HG03108 (cell line): ENCODE results near the gene BHLHE23.

Experiments used
- ATAC-seq: cut with Tn5 transposase; IDR thresholded peaks from one replicate; pipeline ENCODE4 v1.9.1; 2021; ENCODE audit warnings: moderate library complexity; ENCODE audit not compliant: unreplicated experiment

BHLHE23 gene

DNA sequence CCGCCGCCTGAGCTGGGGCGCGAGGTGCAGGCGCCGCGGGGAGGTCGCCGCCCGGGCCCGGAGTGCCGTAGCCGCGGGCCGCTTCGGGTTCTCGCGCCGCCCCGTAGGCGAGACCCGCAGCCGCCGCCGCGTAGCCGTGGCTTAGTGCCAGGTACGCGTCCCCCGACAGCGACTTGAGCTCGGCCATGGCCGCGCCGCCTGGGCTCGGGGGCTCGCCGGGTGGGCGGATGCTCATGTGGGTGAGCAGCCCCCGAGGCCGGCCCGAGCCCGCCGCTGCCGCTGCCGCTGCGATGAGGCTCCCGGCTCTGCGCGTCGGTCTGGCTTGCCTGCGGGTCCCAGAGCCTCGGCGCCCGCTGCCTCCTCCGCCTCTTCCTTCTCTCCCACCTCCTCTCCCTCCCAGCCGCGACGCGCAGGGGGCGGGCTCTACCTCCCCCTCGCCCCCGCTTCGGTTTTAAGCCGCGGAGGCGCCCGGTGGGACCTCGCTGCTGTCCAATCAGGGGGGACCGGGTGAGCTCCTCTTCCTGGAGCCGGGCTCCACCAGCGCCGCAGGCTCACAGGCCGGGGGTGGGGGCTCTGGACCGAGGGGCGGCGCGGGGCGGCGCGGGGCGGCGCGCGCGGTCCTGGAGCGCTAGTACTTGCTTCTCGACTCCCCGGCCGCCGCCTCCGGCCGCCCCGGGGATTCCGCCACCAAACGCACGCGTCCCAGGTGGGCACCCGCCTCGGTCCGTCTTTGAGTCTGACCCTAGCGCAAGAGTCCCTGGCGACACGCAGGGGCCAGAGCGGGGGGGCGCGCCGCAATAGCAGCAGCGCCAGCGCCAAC is at the start of gene BHLHE23:
TSS of gene BHLHE23 (minus strand) at position 425 of the 820 bp plus-strand sequence. CDS start at position 235, 190 bp downstream.
- ATAC-seq, result no peak

DNA sequence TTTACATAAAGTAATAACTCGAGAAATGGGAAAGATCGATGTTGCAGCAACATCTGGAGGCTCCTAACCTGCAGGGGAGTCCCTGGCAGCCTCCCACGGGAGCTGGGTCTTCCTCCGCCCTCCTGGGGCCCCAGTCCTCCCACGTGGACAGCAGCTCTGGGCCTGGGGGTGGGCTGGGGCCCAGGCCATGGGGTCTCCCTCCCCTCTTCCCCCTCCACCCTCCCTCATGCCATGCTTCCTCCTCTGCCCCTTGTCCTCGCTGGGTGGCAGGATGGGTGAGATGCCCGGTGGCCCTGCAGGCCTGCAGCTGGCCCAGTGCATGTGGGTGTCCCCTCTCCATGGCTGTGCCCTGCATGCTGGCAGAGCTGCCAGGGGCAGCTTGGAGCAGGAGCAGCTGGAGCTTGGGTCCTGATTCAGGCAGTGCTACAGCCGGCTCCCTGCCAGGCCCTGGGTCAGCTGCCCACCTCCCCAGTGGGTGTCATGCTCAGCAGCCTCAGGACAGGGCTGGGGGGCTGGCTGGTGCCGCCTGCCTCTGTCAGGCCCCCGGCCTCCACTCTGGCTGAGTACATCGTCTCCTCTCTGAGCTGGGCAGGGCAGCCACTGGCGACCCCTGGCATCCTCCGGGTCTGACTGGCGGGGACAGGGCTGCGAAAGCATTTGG is 48.9 kb upstream of the BHLHE23 start:
- ATAC-seq, result no peak

DNA sequence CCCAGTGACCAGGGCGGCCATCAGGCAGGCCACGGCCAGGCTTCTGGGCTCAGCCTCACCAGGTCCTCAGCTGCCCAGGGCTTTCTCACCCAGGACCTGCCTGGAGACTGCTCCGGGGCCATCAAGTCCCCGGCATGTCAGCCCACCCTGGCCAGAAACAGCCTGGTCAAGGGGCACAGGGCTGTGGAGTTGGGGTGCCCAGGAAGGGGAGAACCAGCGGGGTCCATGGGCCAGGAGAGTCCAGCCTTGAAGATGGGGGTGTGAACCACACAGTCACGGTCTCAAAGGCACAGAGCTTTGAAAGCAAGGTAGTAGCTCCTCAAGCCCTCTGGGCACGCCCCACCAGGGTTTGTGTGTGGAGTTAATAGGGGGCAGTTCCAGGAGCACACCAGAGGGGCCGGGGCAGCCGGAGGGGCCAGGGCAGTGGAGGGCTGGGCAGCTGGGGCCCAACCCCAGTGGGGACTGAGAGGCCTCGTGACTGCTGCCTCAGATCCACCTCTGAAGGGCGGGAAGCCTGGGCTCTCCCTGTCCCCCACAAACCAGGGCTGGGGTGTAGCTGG is 48.0 kb upstream of the BHLHE23 start:
- no peak for ATAC-seq

DNA sequence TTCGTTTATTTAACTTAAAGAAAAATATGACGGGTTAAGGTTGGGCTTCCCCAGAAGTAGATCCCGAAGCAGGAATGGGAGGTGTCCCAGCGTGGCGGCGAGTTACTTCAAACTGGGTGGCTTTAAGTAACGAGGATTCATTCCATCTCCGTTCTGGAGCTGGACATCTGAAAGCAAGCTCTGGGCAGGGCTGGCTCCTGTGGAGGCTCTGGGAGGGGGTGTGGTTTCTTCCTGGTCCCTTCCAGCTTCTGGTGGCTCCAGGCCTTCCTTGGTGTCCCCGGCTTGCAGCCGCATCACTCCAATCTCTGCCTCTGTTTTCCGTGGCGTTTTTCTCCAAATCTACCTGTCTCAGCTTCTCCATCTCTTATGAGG is 47.3 kb upstream of the BHLHE23 start:
- ATAC-seq, result no peak

DNA sequence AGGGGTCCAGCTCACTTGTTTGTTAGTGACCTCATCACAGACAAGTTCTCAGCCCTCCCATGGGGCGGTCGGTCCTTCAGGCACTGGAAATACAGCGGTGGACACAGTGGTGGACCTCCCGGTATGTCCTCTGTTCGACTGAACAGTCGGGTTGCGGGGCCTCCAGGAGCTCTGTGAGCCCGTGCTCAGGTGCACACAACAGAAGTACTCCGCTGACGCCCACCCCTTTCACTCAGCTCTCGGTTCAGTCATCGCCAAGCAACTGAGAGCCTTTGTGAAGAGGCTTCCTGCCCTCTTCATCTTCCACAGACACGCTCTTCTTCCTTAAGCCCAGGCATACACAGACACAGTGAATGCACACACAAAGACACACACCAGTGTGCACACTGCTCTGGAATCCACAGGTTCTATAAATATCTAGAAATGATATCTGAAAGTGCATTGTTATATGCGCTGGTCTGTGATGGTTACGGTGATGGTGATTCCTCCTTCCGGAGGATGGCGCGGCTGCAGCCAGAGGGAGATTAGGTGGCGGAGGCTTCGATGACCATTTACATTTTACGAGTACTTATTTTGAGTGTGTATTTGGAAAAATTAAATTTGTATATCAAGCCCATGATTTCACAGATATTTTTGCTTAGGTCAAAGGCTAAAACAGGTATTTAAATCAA is 46.8 kb upstream of the BHLHE23 start:
- no peak for ATAC-seq

DNA sequence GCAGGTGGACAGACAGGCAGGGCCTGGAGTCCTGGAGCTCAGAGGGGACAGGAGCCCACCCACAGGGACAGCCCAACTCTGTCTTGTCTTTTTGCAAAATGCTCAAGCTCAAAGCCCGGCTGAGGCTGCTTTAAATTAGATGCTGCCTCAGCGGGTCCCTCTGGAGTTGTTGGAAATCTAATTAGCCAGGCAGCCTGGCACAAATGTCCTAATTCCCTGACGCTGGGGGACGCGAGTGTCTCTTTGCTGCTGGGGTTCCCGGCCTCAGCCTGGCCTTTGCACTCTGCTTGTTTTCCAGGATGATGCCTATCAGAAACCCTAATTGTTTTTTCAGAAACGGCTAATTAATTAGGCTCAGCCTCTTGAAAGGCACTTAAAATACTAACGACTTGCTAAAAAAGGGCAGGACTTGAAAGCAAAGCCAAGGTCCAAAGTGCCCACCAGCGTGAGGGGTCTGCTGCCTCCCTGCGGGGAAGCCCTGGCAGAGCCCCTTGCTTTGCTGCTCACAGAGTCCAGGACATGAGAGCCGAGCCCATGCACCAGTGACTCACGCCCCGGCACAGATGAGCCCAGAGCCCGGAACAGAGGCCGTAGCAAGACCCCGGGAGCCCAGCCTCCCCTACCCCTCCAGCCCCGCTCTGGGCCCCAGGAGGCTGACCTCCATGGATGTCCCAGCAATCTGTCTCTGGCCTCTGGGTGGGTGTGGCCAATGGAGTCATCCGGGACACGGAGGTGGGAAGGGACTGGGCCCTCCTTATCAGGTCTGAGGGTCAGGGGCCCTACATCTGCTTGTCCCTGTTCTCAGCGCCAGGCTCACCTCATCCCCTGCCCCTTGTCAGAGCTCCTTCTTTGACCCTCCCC is 46.0 kb upstream of the BHLHE23 start:
- no peak for ATAC-seq

DNA sequence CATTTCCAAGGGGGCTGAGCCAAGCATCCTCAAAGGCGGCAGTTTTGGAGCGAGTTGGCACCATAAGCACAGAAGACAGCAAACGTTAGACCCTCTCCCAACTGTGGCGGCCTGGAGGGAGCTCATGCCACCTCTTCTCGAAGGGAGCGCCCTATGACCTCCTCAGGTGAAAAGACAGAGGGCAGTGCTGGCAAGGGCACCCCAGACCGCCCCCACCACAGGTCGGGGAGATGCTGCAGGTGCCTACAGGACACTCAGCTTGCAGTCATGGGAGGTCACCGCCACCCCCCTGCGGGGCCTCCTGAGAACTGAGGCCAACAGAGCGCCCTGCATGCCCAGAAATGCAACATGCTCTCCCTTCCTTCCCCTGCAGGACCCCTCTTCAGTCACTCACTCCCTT is 45.1 kb upstream of the BHLHE23 start:
- ATAC-seq, result no peak

DNA sequence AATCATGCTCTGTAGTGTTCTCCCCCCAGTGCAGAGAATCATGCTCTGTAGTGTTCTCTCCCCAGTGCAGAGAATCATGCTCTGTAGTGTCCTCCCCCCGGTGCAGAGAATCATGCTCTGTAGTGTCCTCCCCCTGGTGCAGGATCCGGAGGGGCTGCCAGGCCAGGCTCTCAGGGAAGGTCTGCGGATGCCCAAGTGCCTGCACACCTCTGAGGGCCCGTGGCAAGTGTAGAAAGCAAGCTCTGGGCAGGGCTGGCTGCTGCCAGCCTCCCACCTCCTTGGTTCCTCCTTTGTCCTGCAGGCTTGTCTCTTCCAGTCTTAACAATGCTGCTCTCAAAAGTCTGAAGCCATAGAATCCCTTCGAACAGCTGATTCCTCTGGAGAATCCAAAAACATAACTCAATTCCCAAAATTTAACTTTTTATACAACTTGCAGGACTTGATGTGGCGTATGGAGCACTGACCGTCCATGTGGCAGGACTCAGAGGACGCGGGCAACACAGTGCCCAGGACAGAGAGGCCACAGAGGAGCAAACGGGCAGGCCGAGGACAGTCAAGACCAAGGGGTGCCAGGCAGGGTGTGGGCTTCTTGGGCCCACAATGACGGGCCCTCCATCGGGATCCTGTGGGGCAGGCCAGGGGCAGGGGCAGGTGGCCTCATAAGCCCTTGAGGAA is 44.6 kb upstream of the BHLHE23 start:
- no peak for ATAC-seq

DNA sequence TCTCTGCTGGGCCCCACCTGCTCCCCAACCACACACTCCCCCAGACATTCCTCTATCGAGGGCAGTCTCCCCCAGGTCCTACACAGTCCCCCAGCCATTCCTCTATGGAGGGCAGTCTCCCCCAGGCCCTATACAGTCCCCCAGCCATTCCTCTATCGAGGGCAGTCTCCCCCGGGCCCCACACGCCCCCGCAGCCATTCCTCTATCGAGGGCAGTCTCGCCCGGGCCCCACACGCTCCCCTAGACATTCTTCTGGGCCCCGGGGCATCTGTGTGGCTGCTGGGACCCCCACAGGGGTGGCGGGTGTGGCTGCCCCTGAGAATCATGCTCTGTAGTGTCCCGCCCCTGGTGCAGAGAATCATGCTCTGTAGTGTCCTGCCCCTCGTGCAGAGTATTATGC is 43.6 kb upstream of the BHLHE23 start:
- ATAC-seq, result no peak

DNA sequence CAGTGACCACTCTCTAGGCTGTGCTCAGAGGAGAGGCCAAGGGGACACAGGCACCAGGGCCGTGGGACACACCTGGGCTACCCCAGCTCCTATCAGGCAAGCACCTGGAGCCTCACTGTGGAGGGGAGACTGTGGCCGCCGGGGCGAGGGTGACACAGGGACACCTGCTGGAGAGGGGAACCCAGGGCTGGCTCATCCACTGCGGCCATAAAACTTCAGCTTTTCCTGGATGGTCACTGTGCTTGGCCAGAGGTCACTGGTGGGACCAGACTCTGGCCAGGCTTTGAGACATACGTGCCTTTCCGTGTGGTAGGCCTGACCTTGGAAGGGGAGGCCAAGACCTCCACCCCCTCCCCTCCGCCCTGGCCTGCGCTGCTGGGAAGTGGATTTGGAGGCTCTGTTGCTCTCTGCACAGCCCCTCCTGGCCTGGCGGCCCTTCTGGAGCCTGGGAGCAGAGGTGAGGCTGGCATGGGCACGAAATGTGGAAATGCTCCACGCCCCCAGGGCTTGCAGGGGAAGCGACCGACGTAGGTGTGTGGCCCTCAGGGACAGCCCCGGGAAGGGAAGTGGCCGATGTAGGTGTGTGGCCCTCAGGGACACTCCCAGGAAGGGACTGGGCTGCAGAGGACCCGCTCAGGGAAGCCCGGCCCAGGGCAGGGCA is 42.9 kb upstream of the BHLHE23 start:
- ATAC-seq, result no peak

DNA sequence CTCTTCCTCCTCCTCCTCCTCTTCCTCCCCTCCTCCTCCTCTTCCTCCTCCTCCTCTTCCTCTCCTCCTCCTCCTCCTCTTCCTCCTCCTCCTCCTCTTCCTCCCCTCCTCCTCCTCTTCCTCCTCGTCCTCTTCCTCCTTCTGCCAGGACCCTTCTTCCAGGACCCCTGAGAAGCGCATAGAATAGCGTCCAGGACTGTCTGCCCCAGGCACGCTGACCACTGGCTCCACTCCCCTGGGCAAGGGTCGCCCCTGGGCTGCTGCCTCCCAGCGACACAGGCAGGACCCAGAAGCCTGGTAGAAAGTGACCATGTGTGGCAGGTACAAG is 42.4 kb upstream of the BHLHE23 start:
- no peak for ATAC-seq

DNA sequence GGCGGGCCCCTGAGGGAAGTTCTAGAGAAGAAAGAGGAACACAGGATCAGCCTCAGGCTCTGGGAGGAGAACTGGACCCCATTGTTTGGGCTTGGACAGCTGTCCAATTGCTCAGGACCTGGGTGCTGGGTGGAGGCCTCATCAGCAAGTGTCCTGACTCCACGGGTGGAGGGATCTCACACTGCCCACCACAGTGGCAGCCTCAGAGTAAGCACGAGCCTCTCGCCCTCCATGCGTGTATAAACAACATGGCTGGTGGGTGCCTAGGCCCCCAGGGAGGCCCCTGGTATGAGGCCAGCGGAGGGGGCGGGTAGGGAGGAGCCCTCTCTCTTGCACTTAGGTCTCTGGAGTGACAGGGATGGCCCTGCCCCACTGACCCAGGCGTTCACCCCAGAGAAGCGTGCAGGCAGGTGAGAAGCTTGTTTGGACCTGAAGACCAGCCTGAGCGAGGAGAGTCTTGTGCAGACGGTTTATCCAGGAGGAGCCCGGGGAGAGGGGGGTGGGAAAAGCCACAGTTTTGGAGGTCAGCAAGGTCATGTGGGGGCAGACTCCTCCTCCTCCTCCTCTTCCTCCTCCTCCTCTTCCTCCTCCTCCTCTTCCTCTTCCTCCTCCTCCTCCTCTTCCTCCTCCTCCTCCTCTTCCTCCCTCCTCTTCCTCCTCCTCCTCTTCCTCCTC is 41.9 kb upstream of the BHLHE23 start:
- ATAC-seq, result no peak

DNA sequence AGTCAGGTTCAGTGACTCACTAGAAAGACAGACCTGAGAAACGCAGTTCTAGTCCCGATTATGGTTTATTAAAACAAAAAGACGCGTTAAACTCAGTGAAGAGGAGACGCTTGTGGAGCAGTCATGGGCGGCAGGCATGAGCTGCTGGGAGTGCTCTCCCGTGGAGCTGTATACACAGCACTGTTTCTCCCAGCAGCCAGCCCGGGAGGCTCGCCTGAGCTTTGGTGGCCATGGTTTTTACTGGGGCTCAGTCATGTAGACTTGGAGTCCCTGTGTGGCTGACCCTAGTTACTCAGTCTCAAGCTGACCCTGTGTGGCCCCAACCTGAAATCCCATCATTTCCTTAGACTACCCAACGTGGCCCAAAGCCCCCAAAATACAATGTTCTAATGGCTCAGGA is 41.2 kb upstream of the BHLHE23 start:
- no peak for ATAC-seq

DNA sequence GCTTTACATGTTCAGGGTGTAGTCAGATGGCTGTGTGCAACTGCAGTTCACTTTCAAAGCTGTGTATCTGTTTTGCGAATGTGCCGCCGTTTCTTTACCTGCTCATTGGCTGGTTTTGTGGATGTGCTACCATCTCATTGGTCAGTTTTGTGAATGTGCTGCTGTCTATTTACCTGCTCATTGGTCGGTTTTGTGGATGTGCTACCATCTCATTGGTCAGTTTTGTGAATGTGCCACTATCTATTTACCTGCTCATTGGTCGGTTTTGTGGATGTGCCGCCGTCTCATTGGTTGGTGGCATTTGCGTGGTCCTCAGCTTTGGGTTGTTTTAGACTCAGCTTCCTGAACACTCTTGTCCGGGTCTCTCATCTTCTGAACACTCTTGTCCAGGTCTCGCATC is 40.5 kb upstream of the BHLHE23 start:
- no peak for ATAC-seq

DNA sequence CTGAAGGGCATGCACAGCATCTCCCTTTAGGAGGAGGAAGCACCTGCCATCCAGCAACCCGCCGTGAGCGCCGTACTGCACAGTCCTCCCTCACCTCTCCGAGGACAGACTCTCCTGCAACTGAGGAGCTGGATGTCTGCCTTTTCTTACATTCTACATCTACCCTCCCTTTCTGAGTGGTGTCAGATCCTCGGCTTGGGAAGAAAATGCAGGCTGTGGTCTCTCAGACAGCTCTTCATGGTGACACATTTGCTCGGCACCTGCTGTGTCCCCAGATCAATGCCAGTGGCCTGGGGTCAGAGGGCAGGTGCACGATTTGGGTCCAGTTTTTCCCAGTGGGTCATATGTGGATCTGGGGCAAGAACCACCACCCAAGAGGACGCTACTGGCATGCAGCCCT is 40.1 kb upstream of the BHLHE23 start:
- ATAC-seq, result no peak

DNA sequence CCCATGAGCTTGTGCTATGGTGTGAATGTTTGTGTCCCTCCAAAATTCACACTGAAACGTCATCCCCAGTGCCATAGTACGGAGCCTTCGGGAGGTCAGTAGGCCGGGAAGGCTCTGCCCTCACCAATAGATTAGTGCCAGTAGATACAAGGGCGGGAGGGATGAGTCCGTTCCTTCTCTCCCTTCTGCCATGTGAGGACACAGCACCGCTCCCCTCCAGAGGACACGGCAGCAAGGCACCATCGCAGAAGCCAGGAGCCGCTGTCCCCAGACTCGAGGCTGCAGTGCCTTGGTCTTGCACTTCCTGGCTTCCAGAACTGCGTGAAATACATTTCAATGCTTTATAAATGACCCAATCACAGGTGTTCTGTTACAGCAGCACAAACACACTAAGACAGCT is 39.2 kb upstream of the BHLHE23 start:
- no peak for ATAC-seq

DNA sequence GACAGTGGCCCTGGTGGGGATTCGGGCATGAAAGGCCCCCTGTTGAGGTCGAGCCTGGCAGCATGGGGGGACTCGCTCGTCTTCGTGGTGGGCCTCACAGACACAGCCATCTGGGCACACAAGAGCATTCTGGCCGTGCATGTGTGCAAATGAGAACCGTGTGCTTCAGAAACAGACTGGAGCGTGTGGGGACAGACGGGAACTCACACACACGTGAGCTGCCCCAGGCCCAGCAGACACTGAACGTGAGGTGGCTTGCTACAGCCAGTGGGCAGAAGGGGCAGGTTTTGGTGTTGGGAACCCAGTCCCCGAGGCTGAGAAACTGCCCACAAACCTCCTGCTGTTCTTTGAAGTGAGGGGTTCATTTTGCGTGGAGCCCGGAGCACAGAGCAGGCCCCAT is 38.6 kb upstream of the BHLHE23 start:
- no peak for ATAC-seq

DNA sequence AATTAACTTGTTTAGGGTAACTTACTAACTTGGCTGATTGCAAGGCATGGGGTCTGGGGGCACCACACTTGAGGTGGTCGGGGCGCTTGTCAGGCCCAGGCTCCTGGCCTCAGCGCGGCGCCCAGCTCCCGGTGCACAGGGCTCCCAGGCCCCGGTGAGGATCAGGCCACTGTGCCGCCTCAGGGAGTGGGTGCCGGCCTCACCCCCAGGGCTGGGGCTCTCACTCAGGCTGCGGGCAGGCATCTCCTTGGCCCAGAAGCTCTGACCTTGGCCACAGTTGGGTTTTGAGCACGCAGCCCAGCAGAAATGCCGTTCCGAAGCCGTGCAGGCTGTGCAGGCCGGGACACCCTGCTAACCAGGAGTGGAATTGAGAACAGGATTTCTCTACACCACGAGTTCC is 37.8 kb upstream of the BHLHE23 start:
- ATAC-seq, result no peak

DNA sequence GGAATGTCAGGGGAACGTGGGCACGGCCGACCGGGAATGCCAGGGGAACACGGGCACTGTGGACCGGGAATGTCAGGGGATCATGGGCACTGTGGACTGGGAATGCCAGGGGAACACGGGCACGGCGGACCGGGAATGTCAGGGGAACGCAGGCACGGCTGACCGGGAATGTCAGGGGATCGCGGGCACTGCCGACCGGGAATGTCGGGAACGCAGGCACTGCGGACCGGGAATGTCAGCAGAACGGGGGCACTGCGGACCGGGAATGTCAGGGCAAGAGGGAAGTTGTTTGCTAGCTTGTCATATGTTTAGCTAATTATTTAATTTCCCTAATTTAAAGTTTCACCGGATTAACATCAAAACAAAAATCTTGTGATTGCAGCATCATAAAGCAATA is 37.4 kb upstream of the BHLHE23 start:
- ATAC-seq, result no peak
